NAMALWA (cell line): ENCODE results near the gene TARP.
A peak's percentile ranks its signal among the peaks of the same experiment; 100 is the strongest.
"Not testable (repeated sequence)": the region's sequence is repeated elsewhere in the genome, so short reads cannot be mapped to it uniquely, and the experiment has no call there.

ENCODE experiments used
- DNase-seq: peaks from one replicate; pipeline ENCODE4 v3.0.0-alpha.2; 2015; ENCODE audit warnings: low spot score

Gene TARP

DNA sequence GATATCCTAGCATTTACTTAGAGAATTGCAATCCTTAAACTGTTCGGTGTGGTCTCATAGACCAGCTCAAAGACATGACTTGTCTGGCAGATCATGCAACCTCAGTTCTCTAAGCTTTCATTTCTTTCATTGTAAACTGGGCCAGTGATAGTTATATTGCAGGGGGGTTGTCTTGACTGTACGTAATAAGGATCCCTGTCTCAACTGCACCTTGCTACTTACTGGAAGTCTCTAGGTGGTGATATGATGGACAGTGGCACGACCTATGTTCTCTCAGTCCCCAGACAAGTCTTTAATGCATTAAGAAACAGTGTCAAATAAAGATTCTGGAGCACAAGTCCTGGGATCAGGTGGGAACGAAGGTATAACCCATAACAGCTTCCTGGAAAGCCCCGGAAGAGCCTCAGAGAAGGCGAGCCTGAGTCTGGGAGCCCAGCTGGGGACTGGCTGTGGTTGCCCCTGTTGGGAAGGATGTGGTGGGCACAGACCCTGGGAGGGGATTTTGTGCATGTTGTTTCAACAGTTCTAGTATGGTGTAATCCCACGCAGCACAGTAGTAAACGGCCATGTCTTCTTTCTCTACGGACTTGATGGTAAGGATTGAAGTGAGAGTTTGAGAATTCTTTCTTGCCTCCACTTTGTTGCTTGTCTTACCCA is 26.0 kb upstream of the TARP start:
- no peak for DNase-seq

DNA sequence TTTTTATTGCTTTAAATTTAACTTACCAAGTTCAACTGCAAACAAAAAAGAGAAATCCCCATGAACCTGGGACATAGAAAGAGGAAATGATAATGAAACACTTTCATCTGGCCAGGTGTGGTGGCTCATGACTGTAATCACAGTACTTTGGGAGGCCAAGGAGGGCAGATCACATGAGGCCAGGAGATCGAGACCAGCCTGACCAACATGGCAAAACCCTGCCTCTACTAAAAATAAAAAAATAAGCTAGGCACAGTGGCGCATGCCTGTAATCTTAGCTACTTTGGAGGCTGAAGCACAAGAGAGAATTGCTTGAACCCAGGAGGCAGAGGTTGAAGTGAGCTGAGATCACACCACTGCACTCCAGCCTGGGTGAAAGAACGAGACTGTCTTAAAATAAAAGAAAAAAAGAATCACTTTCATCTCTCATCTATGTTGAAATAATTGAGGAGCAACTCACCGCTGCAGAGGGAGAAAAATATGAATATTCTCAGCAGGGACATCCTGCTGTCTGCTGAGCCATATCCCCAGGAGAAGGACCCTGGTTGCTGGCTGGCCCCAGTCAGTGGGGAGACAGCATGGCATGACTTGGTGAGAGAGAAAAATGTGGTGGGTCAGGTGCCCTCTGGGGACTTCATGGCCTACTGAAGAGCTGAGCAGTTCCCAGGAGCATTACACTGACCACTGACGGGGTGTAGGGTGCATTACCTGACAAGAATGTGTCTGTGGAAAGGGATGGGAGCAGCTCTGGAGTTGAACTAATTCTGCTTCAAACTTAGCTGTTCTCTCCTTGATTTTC is 22.8 kb upstream of the TARP start:
- no peak for DNase-seq

DNA sequence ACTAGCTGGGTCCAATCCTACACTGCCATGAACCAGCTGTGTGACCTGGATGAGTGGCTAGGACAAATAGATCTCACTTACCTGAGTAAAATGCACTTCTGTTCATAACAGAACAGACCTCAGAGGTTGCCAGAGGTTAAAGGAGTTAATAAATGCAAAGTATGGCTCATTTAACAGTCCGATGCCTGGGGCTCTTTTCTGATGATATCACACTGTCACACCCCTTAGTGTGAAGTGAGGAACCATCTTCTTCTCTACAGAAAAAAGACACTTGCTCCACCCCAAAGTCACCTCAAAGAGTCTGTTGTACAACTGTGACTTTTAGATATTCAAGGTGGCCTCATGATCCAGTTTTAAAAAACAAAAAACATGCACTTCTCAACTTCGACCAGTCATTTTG is 21.5 kb upstream of the TARP start:
- no peak for DNase-seq

DNA sequence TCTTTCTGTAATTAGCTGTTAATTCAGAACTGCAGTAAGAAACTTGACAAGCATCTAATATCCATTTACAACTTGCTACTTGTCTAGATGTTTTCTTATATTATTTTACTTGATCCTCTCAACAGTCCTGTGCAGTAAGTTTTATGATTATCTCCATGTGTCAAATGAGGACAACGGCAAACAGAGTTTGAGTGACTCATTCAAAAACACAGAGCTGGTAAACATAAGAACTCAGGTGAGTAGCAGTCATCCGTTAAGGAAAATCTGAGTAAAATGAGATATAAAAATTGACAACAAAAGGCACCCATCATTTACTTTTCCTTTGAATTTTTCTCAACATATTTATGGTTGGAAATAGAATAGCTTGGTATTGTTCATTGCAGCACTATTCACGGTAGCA is 19.0 kb upstream of the TARP start:
- DNase-seq, result no peak

- DNase-seq, result no peak
These were observed 18.2 kb upstream of the TARP start for GRCh38 chr7:38291650-38292049.

GRCh38 chr7:38291117-38291647 is 17.7 kb upstream of the TARP start:
- DNase-seq, result peak; percentile 28

DNA sequence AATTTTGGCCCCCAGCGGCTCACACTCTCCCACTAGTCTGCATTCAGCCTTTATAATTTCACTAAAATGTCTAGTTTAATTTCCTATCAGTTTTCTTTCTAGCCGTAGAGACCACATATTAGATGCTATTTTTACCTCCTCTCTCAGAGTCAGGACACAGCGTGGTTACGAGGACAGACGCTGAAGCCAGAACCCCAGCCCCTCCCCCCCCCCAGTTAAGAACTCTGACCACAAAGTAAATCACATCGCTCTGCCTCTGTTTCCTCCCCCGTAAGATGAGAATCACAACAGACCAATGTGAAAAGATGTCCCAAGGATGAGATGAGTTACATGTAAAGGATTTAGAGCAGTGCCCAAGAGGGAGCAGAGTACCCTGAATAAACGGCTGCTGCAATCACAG is 11.1 kb upstream of the TARP start:
- DNase-seq, result no peak

- DNase-seq, result no peak
These were observed 10.4 kb upstream of the TARP start for GRCh38 chr7:38283809-38284208.

DNA sequence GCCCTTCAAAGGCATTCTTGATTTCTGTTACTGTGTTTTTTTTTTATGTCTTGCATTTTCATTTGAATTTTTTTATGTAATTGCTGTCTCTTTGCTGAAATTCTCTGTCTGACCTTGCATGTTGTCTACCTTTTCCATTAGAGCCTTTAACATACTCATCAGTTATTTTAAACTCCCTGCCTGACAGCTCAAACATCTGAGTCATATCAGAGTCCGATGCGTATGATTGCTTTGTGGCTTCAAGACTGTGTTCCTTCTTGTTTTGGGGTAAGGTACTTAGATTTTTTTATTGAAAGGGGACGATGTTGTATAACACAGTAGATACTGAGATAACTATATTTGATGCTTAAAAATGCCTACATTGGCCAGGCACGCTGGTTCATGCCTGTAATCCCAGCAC is 9.7 kb upstream of the TARP start:
- no peak for DNase-seq

DNA sequence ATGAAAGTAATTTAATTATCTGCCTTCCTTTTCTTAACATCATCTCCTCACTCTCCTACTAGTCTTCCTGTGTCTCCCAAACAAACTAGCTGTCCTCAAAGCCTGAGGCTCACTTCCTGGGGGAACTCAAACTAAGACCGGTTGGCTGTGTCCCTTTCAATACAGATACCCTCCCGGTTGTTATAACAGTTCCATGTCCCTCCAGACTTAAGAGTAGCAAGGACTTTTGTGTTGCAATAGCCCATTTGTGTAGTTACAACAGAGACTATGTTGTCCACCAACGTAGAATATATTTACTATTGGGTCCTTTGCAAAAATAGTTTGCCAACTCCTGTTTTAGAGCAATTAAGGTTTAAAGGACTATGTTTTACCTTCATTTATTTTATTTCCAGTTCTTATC is 8.6 kb upstream of the TARP start:
- DNase-seq, result no peak

DNA sequence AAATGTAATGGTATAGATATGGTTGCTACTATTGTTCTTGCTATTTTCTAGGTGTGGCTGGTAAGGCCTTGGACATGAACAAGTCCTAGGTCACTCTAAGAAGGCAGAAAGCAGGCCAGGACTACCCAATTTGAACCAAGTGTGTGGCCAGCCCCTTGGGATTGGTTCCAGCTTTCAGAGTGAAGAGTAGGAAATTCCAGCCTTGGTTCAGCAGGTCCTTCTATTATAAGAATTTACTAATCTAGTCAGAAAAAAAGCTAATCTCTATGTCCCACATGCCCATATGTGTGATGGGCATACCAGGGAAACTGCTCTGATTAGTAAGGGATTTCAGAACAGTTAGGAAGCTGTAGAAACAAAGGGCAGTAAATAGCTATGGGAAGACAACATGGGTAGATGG is 7.8 kb upstream of the TARP start:
- no peak for DNase-seq

- no peak for DNase-seq
These were observed 7.3 kb upstream of the TARP start for GRCh38 chr7:38280707-38281106.

GRCh38 chr7:38280000-38280399 is 6.6 kb upstream of the TARP start:
- no peak for DNase-seq

DNA sequence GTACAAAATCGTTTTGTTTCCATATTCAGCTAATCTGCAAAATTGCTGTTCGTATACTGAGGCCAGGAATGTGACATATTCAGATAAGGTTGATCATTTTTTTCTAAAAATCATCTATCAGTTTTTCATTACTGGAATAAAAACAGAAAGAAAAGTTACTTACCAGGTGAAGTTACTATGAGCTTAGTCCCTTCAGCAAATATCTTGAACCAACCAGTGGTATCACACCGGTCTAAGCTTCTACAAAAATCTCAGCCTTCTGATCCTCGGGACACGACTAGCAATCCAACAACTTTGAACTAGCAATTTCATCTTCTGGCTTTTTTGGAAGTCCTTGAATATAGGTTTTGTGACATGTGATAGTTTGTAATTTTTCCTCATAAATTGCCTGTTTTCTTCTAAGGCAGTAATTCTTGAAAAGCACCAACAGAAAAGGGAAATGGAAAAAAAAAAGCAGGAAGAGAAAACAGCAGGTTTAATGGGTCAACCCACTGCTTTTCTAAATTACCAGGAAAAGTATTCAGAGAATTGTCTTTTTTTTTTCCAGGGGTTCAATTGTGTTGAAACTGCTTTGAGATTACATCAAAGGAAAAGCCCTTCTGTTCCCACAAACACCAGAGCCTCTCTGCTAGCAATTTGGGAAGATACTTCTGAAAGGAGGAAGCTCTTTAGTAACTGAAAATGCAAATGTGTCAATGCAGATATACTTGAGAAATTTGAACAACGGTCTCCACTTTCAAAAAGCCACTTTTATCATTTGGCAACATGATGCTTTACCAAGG is 2.9 kb upstream of the TARP start:
- DNase-seq, result no peak

DNA sequence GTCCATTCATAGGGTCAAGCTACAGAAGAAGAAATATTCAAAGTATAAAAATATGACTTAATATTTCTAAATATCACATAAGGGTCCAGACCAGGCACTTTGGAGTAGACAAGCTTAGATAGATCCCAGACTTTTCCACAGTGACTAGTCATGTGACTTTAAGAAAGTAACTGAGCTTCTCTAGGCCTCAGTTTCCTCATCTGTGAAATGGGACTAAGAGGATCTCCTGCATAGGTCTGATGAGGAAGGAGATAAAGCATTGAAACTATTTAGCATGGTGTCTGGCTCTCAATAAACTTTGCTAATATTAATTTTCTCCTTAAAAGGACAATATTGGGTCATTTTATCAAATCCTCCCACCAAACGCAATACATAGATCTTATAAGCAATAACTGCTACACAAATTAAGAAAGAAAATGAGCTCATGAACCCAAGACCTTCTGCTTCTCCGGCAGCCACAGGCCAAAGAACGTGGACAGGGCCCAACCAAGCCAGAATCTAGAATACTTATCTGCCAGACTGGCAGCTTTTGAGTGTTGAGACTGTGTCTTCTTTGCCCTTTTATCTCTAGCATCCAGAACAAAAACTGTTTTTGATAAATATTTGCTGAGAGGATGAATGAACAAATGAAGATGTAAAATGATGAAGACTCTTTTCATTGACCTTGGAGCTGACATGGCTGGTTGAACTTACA is 1.6 kb upstream of the TARP start:
- DNase-seq, result no peak

DNA sequence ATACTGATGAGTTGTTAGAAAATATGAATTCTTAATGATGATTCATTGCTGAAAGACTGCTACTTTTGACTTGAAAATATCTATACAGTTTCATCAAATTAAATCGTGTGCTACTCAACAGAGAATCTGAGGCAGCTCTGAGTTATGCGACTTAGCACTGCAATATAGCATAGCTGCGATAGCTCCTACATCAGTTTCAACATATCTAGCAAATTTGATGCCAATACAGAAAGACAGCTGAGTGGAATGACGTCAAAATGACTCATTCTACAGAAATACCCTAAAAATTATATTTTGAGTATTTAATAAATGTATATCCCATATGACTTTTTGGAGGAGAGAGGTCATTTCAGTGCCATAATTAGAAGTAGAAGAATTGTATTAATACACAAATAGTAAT is 1.1 kb upstream of the TARP start:
- DNase-seq, result no peak

DNA sequence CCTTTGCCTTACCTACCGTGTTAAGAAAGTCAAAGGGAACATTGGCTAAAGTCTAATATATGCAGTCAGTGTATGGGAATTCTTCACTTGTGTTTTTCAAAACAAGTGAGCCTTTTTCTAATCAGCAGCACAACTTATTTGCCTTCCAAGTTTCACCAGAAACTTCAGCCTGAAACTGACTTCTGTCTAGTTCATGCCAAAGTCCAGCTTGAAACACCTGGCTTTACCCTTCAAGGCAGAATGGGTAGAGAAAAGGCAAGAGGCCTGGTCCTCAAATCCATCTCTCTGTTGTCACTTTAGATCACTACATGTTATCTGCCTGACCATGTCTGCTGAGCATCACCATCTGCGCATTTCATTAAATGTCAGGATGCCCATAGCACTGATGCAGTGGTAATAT is 3.0 kb downstream of the TARP start:
- DNase-seq, result not testable (repeated sequence)

DNA sequence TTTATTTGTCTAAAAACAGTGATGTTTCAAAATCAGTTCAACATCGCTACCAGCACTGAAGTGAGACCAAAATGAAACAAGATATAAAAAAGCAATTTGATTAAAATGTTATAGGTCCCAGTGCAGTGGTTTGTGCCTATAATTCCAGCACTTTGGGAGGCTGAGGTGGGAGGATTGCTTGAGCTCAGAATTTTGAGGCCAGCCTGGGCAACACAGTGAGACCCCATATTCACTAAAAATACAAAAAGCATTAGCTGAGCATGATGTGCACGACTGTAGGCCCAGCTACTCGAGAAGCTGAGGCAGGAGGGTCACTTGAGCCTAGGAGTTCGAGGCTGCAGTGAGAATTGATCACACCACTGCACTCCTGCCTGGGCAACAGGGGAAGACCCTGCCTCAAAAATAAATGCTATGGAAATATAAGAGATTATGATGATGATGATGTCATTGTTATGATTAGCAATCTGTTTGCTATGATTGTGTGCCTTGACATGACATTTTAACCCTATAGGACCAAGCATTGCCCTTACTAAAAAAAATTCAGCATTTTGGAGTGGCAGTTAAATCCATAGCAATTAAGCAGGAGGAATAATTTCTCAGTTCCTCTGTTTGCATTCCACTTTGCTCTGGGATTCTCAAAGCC is 3.6 kb downstream of the TARP start:
- not testable (repeated sequence) for DNase-seq

- not testable (repeated sequence) for DNase-seq
These were observed 7.5 kb downstream of the TARP start for GRCh38 chr7:38265958-38266357.

- DNase-seq, result not testable (repeated sequence)
These were observed 8.8 kb downstream of the TARP start for GRCh38 chr7:38264602-38265001.

GRCh38 chr7:38263274-38263673 is 10.2 kb downstream of the TARP start:
- DNase-seq, result not testable (repeated sequence)

- DNase-seq, result no peak
These were observed 10.9 kb downstream of the TARP start for GRCh38 chr7:38262545-38262944.
